Lung (tissue), 12 donors: ENCODE measurements around the gene PIF1. TPM values are rescaled to one million over a fixed set of nuclear protein-coding genes. Genes with fewer than 3 reads are reported as not detected.
A peak's percentile ranks its signal among the peaks of the same experiment; 100 is the strongest.

Experiments
- ATAC-seq: fragments of 200-7000 bp; cut with Tn5 transposase; one replicate; pipeline ENCODE4 v1.9.1; 2020; ENCODE audit warnings: moderate number of reproducible peaks; ENCODE audit not compliant: insufficient read depth, low FRiP score
- DNase-seq, 3 donors: peaks; one replicate each; pipeline ENCODE4 v3.0.0-alpha.2; 2013 to 2017
- H3K27ac ChIP-seq, 2 donors: one replicate each; pipeline ENCODE4 v1.5.1; 2013; ENCODE audit warnings: mild to moderate bottlenecking in 2 of 2, moderate library complexity in 2 of 2, control low read depth in 1 of 2, inconsistent platforms in 1 of 2, low read depth in 1 of 2, low read length in 1 of 2
- H3K27me3 ChIP-seq, 3 donors: one replicate each; pipeline ENCODE4 v1.5.1; 2013; ENCODE audit warnings: low read length in 2 of 3; ENCODE audit not compliant: control insufficient read depth in 3 of 3, insufficient read depth in 3 of 3
- H3K36me3 ChIP-seq, 4 donors: one replicate each; pipeline ENCODE4 v1.5.1; 2013; ENCODE audit warnings: low read length in 4 of 4, mild to moderate bottlenecking in 1 of 4, moderate library complexity in 1 of 4; ENCODE audit not compliant: control insufficient read depth in 4 of 4, insufficient read depth in 4 of 4
- H3K4me1 ChIP-seq, 5 donors: one replicate each; pipeline ENCODE4 v1.5.1; 2013; ENCODE audit warnings: low read length in 5 of 5, mild to moderate bottlenecking in 2 of 5, moderate library complexity in 1 of 5; ENCODE audit not compliant: control insufficient read depth in 5 of 5, insufficient read depth in 5 of 5
- H3K4me3 ChIP-seq: one replicate; pipeline ENCODE4 v1.5.1; 2013; ENCODE audit warnings: mild to moderate bottlenecking, control low read depth, moderate library complexity
- H3K9ac ChIP-seq, 2 donors: one replicate each; pipeline ENCODE4 v1.5.1; 2013; ENCODE audit warnings: low read length in 2 of 2, control low read depth in 1 of 2; ENCODE audit not compliant: insufficient read depth in 1 of 2
- H3K9me3 ChIP-seq, 4 donors: one replicate each; pipeline ENCODE4 v1.5.1; 2013; ENCODE audit warnings: low read length in 3 of 4, mild to moderate bottlenecking in 1 of 4, moderate library complexity in 1 of 4; ENCODE audit not compliant: control insufficient read depth in 4 of 4, insufficient read depth in 3 of 4
- CTCF ChIP-seq: IDR thresholded peaks from 2 replicates; pipeline ENCODE4 v1.5.1; 2012; ENCODE audit warnings: mild to moderate bottlenecking; ENCODE audit errors: control extremely low read depth, extremely low read depth
- WGBS, 2 donors: extraction: QIAGEN DNeasy Blood & Tissue Kit; methylation state at CpG; one replicate each; pipeline ENCODE4 v1.1.7; 2013; 5-methylcytosine and 5-hydroxymethylcytosine counted together
- polyA plus RNA-seq, 2 donors: library from polyadenylated mRNA; stranded (reverse); fragments of 200-250 nt; gene quantifications; one replicate each; pipeline ENCODE4 v1.2.1, GENCODE V29; 2013
- total RNA-seq, 2 donors: library from RNA; depleted of rRNA in 1 of 2; stranded (reverse); fragments of >200 nt in 1 of 2; gene quantifications; one replicate each; pipeline ENCODE4 v1.2.1, GENCODE V29; 2014 to 2021
- donor health status: control.
- donor health status: control.
- donor health status: Bipolar disorder and iron deficiency.
- donor health status: healthy.
- donor health status: DM: yes; HTN: yes; CAD: no.

PIF1 gene
- total and polyA plus RNA-seq, 4 donors: 1.1 to 2.4 (median 1.2) TPM

GRCh38 chr15:64865998-64866520 is 40.6 kb upstream of the PIF1 start:
- 74 to 78% methylated on average over 6 of the region's 6 CpGs for WGBS, 2 donors
- no peak for TF ChIP-seq CTCF
- Histone ChIP-seq H3K4me1 (peaks cover 0 to 5% (median 0%) of the 10 kb centered on the region in 5 donors), H3K4me3 (no peak overlapping the region), H3K9me3 (no peaks in the 10 kb centered on the region), H3K27me3 (no peaks in the 10 kb centered on the region), H3K36me3 (peaks cover 0 to 51% (median 20%) of the 10 kb centered on the region in 4 donors), H3K27ac (peak overlapping the region in 1 of 2 donors; percentile 24), H3K9ac (no peak overlapping the region)
- DNase-seq (no peak), ATAC-seq (no peak)

GRCh38 chr15:64865126-64865997 is 39.9 kb upstream of the PIF1 start:
- peaks cover 0 to 58% (median 24%) of the 10 kb centered on the region in 4 donors for H3K36me3 ChIP-seq
- H3K27ac ChIP-seq: peak overlapping the region in 1 of 2 donors; percentile 6

GRCh38 chr15:64864068-64864467 is 38.6 kb upstream of the PIF1 start:
- peaks cover 0 to 5% (median 0%) of the 10 kb centered on the region in 5 donors for H3K4me1 ChIP-seq
- H3K27me3 ChIP-seq: no peaks in the 10 kb centered on the region
- H3K4me3 ChIP-seq: no peak overlapping the region
- peak overlapping the region in 1 of 2 donors; percentile 6 for H3K27ac ChIP-seq
- no peak for ATAC-seq
- no peak for DNase-seq
- H3K36me3 ChIP-seq: peaks cover 0 to 67% (median 27%) of the 10 kb centered on the region in 4 donors
- WGBS, 2 donors: 75 to 76% methylated on average over 1 of the region's 1 CpG
- no peak for TF ChIP-seq CTCF
- no peak overlapping the region for H3K9ac ChIP-seq
- H3K9me3 ChIP-seq: no peaks in the 10 kb centered on the region

More at GRCh38 chr15:64865126-64865997, 39.9 kb upstream of the PIF1 start:
- H3K9me3 ChIP-seq: no peaks in the 10 kb centered on the region
- H3K4me3 ChIP-seq: no peak overlapping the region
- DNase-seq (no peak), ATAC-seq (no peak)
- no peak overlapping the region for H3K9ac ChIP-seq
- no peaks in the 10 kb centered on the region for H3K27me3 ChIP-seq
- WGBS, 2 donors: 89 to 93% methylated on average over 12 of the region's 12 CpGs
- no peak for TF ChIP-seq CTCF
- peaks cover 0 to 5% (median 0%) of the 10 kb centered on the region in 5 donors for H3K4me1 ChIP-seq
